Measurements from ENCODE around the gene LGSN. TPM values are rescaled to one million over a fixed set of nuclear protein-coding genes. Genes with fewer than 3 reads are reported as not detected.
"Not testable (repeated sequence)": the region's sequence is repeated elsewhere in the genome, so short reads cannot be mapped to it uniquely, and the experiment has no call there.

Gene LGSN
- 0.14 TPM for polyA plus RNA-seq (2013, experiment 1 of 2)
- 0.08 TPM for polyA plus RNA-seq (2013, experiment 2 of 2)

- Histone ChIP-seq H3K79me1 (ENCODE audit: low read length) (no peaks in the 10 kb centered on the region), H2BK5ac (ENCODE audit: low read length) (no peak within 1 kb of the TSS), H4K8ac (ENCODE audit: low read depth, low read length) (no peak within 1 kb of the TSS), H3K79me2 (ENCODE audit: control insufficient read depth, insufficient read depth, low read length) (no peaks in the 10 kb centered on the region), H3K4me1 (ENCODE audit: control insufficient read depth, low read depth, low read length) (no peaks in the 10 kb centered on the region), H3K9ac (ENCODE audit: low read length) (no peak within 1 kb of the TSS), H3K23ac (ENCODE audit: low read length) (no peak within 1 kb of the TSS), H2AK5ac (ENCODE audit: low read length) (no peak within 1 kb of the TSS), H3K4me2 (ENCODE audit: low read length) (no peak within 1 kb of the TSS), H3K36me3 (ENCODE audit: control insufficient read depth, insufficient read depth, low read length) (no peaks in the 10 kb centered on the region), H3K18ac (ENCODE audit: low read length) (no peak within 1 kb of the TSS), H3K27ac (ENCODE audit: low read depth, low read length) (no peak within 1 kb of the TSS), H2BK120ac (ENCODE audit: low read depth, low read length) (no peak within 1 kb of the TSS), H3K56ac (ENCODE audit: low read length) (no peak within 1 kb of the TSS), H3K27me3 (ENCODE audit: insufficient read depth, low read length, poor library complexity) (no peaks in the 10 kb centered on the region), H3K4me3 (ENCODE audit: low read length) (no peak within 1 kb of the TSS), H4K5ac (ENCODE audit: low read length) (no peak within 1 kb of the TSS), H3K4ac (ENCODE audit: low read depth, low read length) (no peak within 1 kb of the TSS), H2BK15ac (replicated peaks; ENCODE audit: low read depth) (no peak within 1 kb of the TSS)
- no CpG with 5 or more reads among the region's 4 CpGs for WGBS (ENCODE audit: extremely low coverage, insufficient coverage, low lambda C conversion rate)
- DNase-seq = peak; percentile 19
Observed at GRCh38 chr6:63319939-63320338, at the start of gene LGSN. Gene LGSN (minus strand): TSS chr6:63319983. CDS start chr6:63319943, 40 bp downstream.

GRCh38 chr6:63368347-63368746, 48.6 kb upstream of the LGSN start:
- DNase-seq = no peak
- H2BK120ac ChIP-seq (ENCODE audit: low read depth, low read length) = no peak overlapping the region
- no peak overlapping the region for H2AK5ac ChIP-seq (ENCODE audit: low read length)
- no peak overlapping the region for H3K27ac ChIP-seq (ENCODE audit: low read depth, low read length)
- WGBS (ENCODE audit: extremely low coverage, insufficient coverage, low lambda C conversion rate) = no CpG with 5 or more reads among the region's 7 CpGs
- no peaks in the 10 kb centered on the region for H3K27me3 ChIP-seq (ENCODE audit: insufficient read depth, low read length, poor library complexity)
- no peak overlapping the region for H3K23ac ChIP-seq (ENCODE audit: low read length)
- H3K18ac ChIP-seq (ENCODE audit: low read length) = no peak overlapping the region
- no peak overlapping the region for H3K4me3 ChIP-seq (ENCODE audit: low read length)
- H3K4me1 ChIP-seq (ENCODE audit: control insufficient read depth, low read depth, low read length) = no peaks in the 10 kb centered on the region
- no peak overlapping the region for H2BK5ac ChIP-seq (ENCODE audit: low read length)
- no peaks in the 10 kb centered on the region for H3K79me1 ChIP-seq (ENCODE audit: low read length)
- H4K5ac ChIP-seq (ENCODE audit: low read length) = no peak overlapping the region
- no peak overlapping the region for H3K4ac ChIP-seq (ENCODE audit: low read depth, low read length)
- H3K9ac ChIP-seq (ENCODE audit: low read length) = no peak overlapping the region
- H3K4me2 ChIP-seq (ENCODE audit: low read length) = no peak overlapping the region
- H3K36me3 ChIP-seq (ENCODE audit: control insufficient read depth, insufficient read depth, low read length) = no peaks in the 10 kb centered on the region
- H3K56ac ChIP-seq (ENCODE audit: low read length) = no peak overlapping the region
- H3K79me2 ChIP-seq (ENCODE audit: control insufficient read depth, insufficient read depth, low read length) = no peaks in the 10 kb centered on the region
- no peak overlapping the region for H4K8ac ChIP-seq (ENCODE audit: low read depth, low read length)
- no peak overlapping the region for H2BK15ac ChIP-seq (replicated peaks; ENCODE audit: low read depth)

- not testable (repeated sequence) for H3K79me2 ChIP-seq (ENCODE audit: control insufficient read depth, insufficient read depth, low read length); H3K79me1 ChIP-seq (ENCODE audit: low read length); H3K4me1 ChIP-seq (ENCODE audit: control insufficient read depth, low read depth, low read length); H3K18ac ChIP-seq (ENCODE audit: low read length); H2BK120ac ChIP-seq (ENCODE audit: low read depth, low read length); H3K9ac ChIP-seq (ENCODE audit: low read length); DNase-seq; H3K56ac ChIP-seq (ENCODE audit: low read length); H2AK5ac ChIP-seq (ENCODE audit: low read length); H3K27ac ChIP-seq (ENCODE audit: low read depth, low read length); H4K5ac ChIP-seq (ENCODE audit: low read length); H4K8ac ChIP-seq (ENCODE audit: low read depth, low read length); H3K4me2 ChIP-seq (ENCODE audit: low read length); H3K4ac ChIP-seq (ENCODE audit: low read depth, low read length); H3K27me3 ChIP-seq (ENCODE audit: insufficient read depth, low read length, poor library complexity); H3K36me3 ChIP-seq (ENCODE audit: control insufficient read depth, insufficient read depth, low read length); H2BK5ac ChIP-seq (ENCODE audit: low read length); H2BK15ac ChIP-seq (replicated peaks; ENCODE audit: low read depth); H3K4me3 ChIP-seq (ENCODE audit: low read length); H3K23ac ChIP-seq (ENCODE audit: low read length)
- WGBS (ENCODE audit: extremely low coverage, insufficient coverage, low lambda C conversion rate) = no CpG with 5 or more reads among the region's 10 CpGs
Observed at GRCh38 chr6:63362500-63363120, 42.8 kb upstream of the LGSN start.

- H3K4ac ChIP-seq (ENCODE audit: low read depth, low read length); H3K9ac ChIP-seq (ENCODE audit: low read length); H3K4me3 ChIP-seq (ENCODE audit: low read length); H3K18ac ChIP-seq (ENCODE audit: low read length); H3K23ac ChIP-seq (ENCODE audit: low read length); H2BK5ac ChIP-seq (ENCODE audit: low read length); H3K27ac ChIP-seq (ENCODE audit: low read depth, low read length); H4K8ac ChIP-seq (ENCODE audit: low read depth, low read length); H3K4me2 ChIP-seq (ENCODE audit: low read length); H4K5ac ChIP-seq (ENCODE audit: low read length); H3K79me1 ChIP-seq (ENCODE audit: low read length); H3K56ac ChIP-seq (ENCODE audit: low read length); H3K79me2 ChIP-seq (ENCODE audit: control insufficient read depth, insufficient read depth, low read length); H3K36me3 ChIP-seq (ENCODE audit: control insufficient read depth, insufficient read depth, low read length); H3K27me3 ChIP-seq (ENCODE audit: insufficient read depth, low read length, poor library complexity); H3K4me1 ChIP-seq (ENCODE audit: control insufficient read depth, low read depth, low read length); H2AK5ac ChIP-seq (ENCODE audit: low read length); DNase-seq; H2BK120ac ChIP-seq (ENCODE audit: low read depth, low read length); H2BK15ac ChIP-seq (replicated peaks; ENCODE audit: low read depth): not testable (repeated sequence)
- WGBS (ENCODE audit: extremely low coverage, insufficient coverage, low lambda C conversion rate) = no CpG with 5 or more reads among the region's 3 CpGs
Observed at GRCh38 chr6:63357384-63357783, 37.6 kb upstream of the LGSN start.

- Histone ChIP-seq H3K4me2 (ENCODE audit: low read length) (no peak overlapping the region), H3K9ac (ENCODE audit: low read length) (no peak overlapping the region), H3K4me1 (ENCODE audit: control insufficient read depth, low read depth, low read length) (no peaks in the 10 kb centered on the region), H3K36me3 (ENCODE audit: control insufficient read depth, insufficient read depth, low read length) (no peaks in the 10 kb centered on the region), H2BK120ac (ENCODE audit: low read depth, low read length) (no peak overlapping the region), H3K79me2 (ENCODE audit: control insufficient read depth, insufficient read depth, low read length) (no peaks in the 10 kb centered on the region), H3K23ac (ENCODE audit: low read length) (no peak overlapping the region), H3K18ac (ENCODE audit: low read length) (no peak overlapping the region), H4K8ac (ENCODE audit: low read depth, low read length) (no peak overlapping the region), H2AK5ac (ENCODE audit: low read length) (no peak overlapping the region), H3K56ac (ENCODE audit: low read length) (no peak overlapping the region), H3K79me1 (ENCODE audit: low read length) (no peaks in the 10 kb centered on the region), H2BK5ac (ENCODE audit: low read length) (no peak overlapping the region), H2BK15ac (replicated peaks; ENCODE audit: low read depth) (no peak overlapping the region), H3K4me3 (ENCODE audit: low read length) (no peak overlapping the region), H3K27me3 (ENCODE audit: insufficient read depth, low read length, poor library complexity) (no peaks in the 10 kb centered on the region), H3K4ac (ENCODE audit: low read depth, low read length) (no peak overlapping the region), H3K27ac (ENCODE audit: low read depth, low read length) (no peak overlapping the region), H4K5ac (ENCODE audit: low read length) (no peak overlapping the region)
- no CpG with 5 or more reads among the region's 4 CpGs for WGBS (ENCODE audit: extremely low coverage, insufficient coverage, low lambda C conversion rate)
- no peak for DNase-seq
Observed at GRCh38 chr6:63355632-63356031, 35.8 kb upstream of the LGSN start.

- H3K9ac ChIP-seq (ENCODE audit: low read length) = no peak overlapping the region
- H3K36me3 ChIP-seq (ENCODE audit: control insufficient read depth, insufficient read depth, low read length) = no peaks in the 10 kb centered on the region
- WGBS (ENCODE audit: extremely low coverage, insufficient coverage, low lambda C conversion rate) = no CpG with 5 or more reads among the region's 1 CpG
- DNase-seq = no peak
- H3K18ac ChIP-seq (ENCODE audit: low read length) = no peak overlapping the region
- no peak overlapping the region for H3K4me2 ChIP-seq (ENCODE audit: low read length)
- no peaks in the 10 kb centered on the region for H3K27me3 ChIP-seq (ENCODE audit: insufficient read depth, low read length, poor library complexity)
- no peak overlapping the region for H3K56ac ChIP-seq (ENCODE audit: low read length)
- H3K4me3 ChIP-seq (ENCODE audit: low read length) = no peak overlapping the region
- H3K4me1 ChIP-seq (ENCODE audit: control insufficient read depth, low read depth, low read length) = no peaks in the 10 kb centered on the region
- no peak overlapping the region for H3K27ac ChIP-seq (ENCODE audit: low read depth, low read length)
- H4K8ac ChIP-seq (ENCODE audit: low read depth, low read length) = no peak overlapping the region
- no peak overlapping the region for H3K23ac ChIP-seq (ENCODE audit: low read length)
- no peaks in the 10 kb centered on the region for H3K79me2 ChIP-seq (ENCODE audit: control insufficient read depth, insufficient read depth, low read length)
- H2BK5ac ChIP-seq (ENCODE audit: low read length) = no peak overlapping the region
- H2BK15ac ChIP-seq (replicated peaks; ENCODE audit: low read depth) = no peak overlapping the region
- no peak overlapping the region for H2BK120ac ChIP-seq (ENCODE audit: low read depth, low read length)
- H3K4ac ChIP-seq (ENCODE audit: low read depth, low read length) = no peak overlapping the region
- no peaks in the 10 kb centered on the region for H3K79me1 ChIP-seq (ENCODE audit: low read length)
- H2AK5ac ChIP-seq (ENCODE audit: low read length) = no peak overlapping the region
- H4K5ac ChIP-seq (ENCODE audit: low read length) = no peak overlapping the region
Observed at GRCh38 chr6:63353286-63353630, 33.5 kb upstream of the LGSN start.
